Thyroid gland (tissue), 4 donors: Measurements from ENCODE around the gene CRTAC1. TPM values are rescaled to one million over a fixed set of nuclear protein-coding genes. Genes with fewer than 3 reads are reported as not detected.
"Not testable (repeated sequence)": the region's sequence is repeated elsewhere in the genome, so short reads cannot be mapped to it uniquely, and the experiment has no call there.

Experiments
- DNase-seq, 2 donors: peaks; one replicate each; pipeline ENCODE4 v3.0.0-alpha.2; 2019
- H3K27ac ChIP-seq, 3 donors: fragments of 200-600 bp; sonication (generic); 1 replicate in 2 of 3; 2 replicates in 1 of 3; pipeline ENCODE4 v1.5.1; 2016 to 2019; ENCODE audit warnings: mild to moderate bottlenecking in 1 of 3, moderate library complexity in 1 of 3
- H3K27me3 ChIP-seq: fragments of 200-600 bp; sonication (generic); one replicate; pipeline ENCODE4 v1.5.1; 2019
- H3K36me3 ChIP-seq, 2 donors: fragments of 200-600 bp; sonication (generic); one replicate each; pipeline ENCODE4 v1.5.1; 2016 to 2019
- H3K4me1 ChIP-seq, 2 donors: fragments of 200-600 bp; sonication (generic); one replicate each; pipeline ENCODE4 v1.5.1; 2017 to 2019
- H3K4me3 ChIP-seq, 3 donors: fragments of 200-600 bp; sonication (generic); replicated peaks in 1 of 3; 1 replicate in 2 of 3; 2 replicates in 1 of 3; pipeline ENCODE4 v1.5.1; 2016; ENCODE audit warnings: mild to moderate bottlenecking in 1 of 3
- H3K9me3 ChIP-seq: fragments of 200-600 bp; sonication (generic); one replicate; pipeline ENCODE4 v1.5.1; 2017
- POLR2A ChIP-seq, 2 donors: fragments of 450-650 bp; IDR thresholded peaks; one replicate each; pipeline ENCODE4 v1.6.1; 2017; ENCODE audit warnings: antibody characterized with exemption in 2 of 2, mild to moderate bottlenecking in 2 of 2, moderate library complexity in 1 of 2
- WGBS, 2 donors: methylation state at CpG; one replicate each; pipeline ENCODE4 v1.1.5; 2017; 5-methylcytosine and 5-hydroxymethylcytosine counted together
- intact Hi-C: fragments of 100-400 bp; cut with DNase I; formaldehyde crosslinking; loops from one replicate; pipeline ENCODE4 v1.15.1; 2023
- total RNA-seq, 4 donors: library from RNA; depleted of rRNA; stranded (reverse); fragments of >200 nt; gene quantifications; one replicate each; pipeline ENCODE4 v1.2.3, GENCODE V29; 2016
- TF ChIP-seq, protein P1 (sequence below), 6 experiments: fragments of 200-600 bp in 3 of 6; fragments of 450-650 bp in 3 of 6; sonication (generic) in 3 of 6; IDR thresholded peaks; one replicate each; pipeline ENCODE4 v1.5.1; 2016 to 2019; ENCODE audit warnings: antibody characterized with exemption in 6 of 6, mild to moderate bottlenecking in 2 of 6, inconsistent platforms in 1 of 6, moderate library complexity in 1 of 6

Gene CRTAC1
- total RNA-seq, 4 donors from 2014 or later = 2.6 to 7.3 (median 3.7) TPM

DNA sequence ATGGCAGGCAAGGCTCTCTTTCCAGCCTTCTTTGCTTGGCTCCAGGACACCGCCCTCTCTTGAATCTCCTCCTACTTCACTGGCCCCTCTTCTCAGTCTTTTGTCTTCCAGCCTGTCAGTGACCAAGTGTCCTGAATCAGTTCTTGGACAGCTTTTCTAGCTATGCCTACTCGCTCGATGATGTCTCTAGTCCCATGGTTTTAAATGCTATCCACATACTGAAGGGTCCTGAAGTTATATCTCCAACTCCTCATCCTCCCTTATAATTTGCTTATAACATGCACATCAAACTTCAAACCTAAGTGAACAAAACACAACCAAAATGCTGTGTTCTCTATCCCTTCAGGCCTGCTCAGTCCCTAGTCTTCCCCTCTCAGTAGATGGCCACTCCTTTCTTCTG is 185.7 kb downstream of the CRTAC1 start:
- intact Hi-C loops = no loop called here
- WGBS, 2 donors = 88 to 96% methylated on average over 3 of the region's 3 CpGs
- H3K4me3 ChIP-seq = no peak overlapping the region
- no peak overlapping the region for H3K27ac ChIP-seq
- no peaks in the 10 kb centered on the region for H3K36me3 ChIP-seq
- no peaks in the 10 kb centered on the region for H3K27me3 ChIP-seq
- H3K4me1 ChIP-seq = peaks cover 4 to 19% of the 10 kb centered on the region in 2 donors
- no peak for DNase-seq
- H3K9me3 ChIP-seq = no peaks in the 10 kb centered on the region
- TF ChIP-seq, protein P1, sequence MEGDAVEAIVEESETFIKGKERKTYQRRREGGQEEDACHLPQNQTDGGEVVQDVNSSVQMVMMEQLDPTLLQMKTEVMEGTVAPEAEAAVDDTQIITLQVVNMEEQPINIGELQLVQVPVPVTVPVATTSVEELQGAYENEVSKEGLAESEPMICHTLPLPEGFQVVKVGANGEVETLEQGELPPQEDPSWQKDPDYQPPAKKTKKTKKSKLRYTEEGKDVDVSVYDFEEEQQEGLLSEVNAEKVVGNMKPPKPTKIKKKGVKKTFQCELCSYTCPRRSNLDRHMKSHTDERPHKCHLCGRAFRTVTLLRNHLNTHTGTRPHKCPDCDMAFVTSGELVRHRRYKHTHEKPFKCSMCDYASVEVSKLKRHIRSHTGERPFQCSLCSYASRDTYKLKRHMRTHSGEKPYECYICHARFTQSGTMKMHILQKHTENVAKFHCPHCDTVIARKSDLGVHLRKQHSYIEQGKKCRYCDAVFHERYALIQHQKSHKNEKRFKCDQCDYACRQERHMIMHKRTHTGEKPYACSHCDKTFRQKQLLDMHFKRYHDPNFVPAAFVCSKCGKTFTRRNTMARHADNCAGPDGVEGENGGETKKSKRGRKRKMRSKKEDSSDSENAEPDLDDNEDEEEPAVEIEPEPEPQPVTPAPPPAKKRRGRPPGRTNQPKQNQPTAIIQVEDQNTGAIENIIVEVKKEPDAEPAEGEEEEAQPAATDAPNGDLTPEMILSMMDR (IDR thresholded peaks at IDR 0.05) = no peak
- no peak for TF ChIP-seq POLR2A (IDR thresholded peaks at IDR 0.05)

DNA sequence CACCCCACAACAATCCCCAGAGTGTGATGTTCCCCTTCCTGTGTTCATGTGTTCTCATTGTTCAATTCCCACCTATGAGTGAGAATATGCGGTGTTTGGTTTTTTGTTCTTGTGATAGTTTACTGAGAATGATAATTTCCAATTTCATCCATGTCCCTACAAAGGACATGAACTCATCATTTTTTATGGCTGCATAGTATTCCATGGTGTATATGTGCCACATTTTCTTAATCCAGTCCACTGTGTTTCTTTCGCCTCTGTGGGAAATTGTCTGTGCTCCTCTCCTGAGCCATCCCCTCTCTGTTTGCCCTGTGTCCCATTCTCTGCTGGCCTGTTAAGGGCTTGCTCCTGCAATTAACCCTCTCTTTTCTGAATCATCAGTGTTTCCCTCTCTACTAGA is 186.4 kb downstream of the CRTAC1 start:
- intact Hi-C loops, H3K9me3 ChIP-seq: not testable (repeated sequence)

DNA sequence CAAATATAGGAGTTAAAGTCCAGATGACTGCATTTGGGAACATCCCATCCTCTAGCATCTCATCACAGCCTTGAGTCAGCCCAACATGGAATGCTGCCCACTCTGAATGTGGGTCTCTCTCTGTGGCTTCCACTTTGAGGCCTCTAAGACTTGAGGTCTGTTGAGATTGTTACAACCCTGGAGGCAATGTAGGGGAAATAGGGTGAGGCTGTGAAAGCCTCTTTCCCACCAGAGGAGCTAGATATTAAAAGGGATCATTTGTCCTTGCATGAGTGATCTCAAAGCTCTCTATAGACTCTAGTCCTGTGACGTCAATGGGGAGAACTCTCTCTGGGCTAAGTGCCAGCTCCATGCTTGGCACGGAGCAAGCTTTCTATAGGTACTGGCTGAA is 187.1 kb downstream of the CRTAC1 start:
- 3 to 15% methylated on average over 2 of the region's 2 CpGs for WGBS, 2 donors
- intact Hi-C loops = no loop called here
- DNase-seq = no peak
- Histone ChIP-seq H3K27ac (no peak overlapping the region), H3K4me1 (peaks cover 0 to 19% of the 10 kb centered on the region in 2 donors), H3K36me3 (no peaks in the 10 kb centered on the region), H3K4me3 (no peak overlapping the region), H3K27me3 (no peaks in the 10 kb centered on the region), H3K9me3 (no peaks in the 10 kb centered on the region)
- no peak for TF ChIP-seq POLR2A (IDR thresholded peaks at IDR 0.05)
- TF ChIP-seq, protein P1 (IDR thresholded peaks at IDR 0.05) = no peak

More for the DNA sequence above, 186.4 kb downstream of the CRTAC1 start:
- WGBS, 2 donors = 97 to 98% methylated on average over 2 of the region's 2 CpGs
- H3K4me3 ChIP-seq, H3K36me3 ChIP-seq, DNase-seq, H3K27ac ChIP-seq, H3K27me3 ChIP-seq: not testable (repeated sequence)
- H3K4me1 ChIP-seq = peaks cover 0 to 19% of the 10 kb centered on the region in 2 donors

DNA sequence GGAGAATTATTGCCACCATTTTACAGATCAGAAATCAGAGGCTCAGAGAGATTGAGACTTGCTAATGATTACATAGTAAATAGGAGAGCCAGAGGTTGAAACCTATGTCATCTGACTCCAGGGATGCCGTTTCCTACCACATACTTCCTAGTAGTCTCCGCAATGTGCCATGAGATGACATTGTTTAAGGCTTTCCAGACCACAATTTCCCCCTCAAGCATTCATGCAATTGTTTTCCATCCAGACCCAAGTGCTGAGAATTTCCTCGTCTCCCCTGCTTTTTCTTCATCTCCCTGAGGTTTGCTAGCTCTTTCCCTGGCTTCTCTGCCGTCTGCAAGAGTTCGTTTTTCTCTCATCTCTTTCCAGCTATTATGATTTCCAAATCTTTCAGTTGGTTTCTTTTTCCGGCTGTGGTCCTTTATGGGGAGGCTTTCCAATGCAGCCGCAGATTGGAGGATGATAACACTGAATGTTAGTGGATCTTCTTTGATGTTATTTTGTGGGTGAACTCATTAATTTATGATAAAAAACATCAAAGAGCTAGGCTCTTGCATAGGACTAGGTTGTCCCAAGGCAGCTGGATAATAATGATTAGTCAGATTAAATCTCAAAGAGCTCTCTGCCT is 187.7 kb downstream of the CRTAC1 start:
- peaks cover 0 to 19% of the 10 kb centered on the region in 2 donors for H3K4me1 ChIP-seq
- no peaks in the 10 kb centered on the region for H3K27me3 ChIP-seq
- no peak for DNase-seq
- TF ChIP-seq, protein P1 (IDR thresholded peaks at IDR 0.05) = no peak
- no peak for TF ChIP-seq POLR2A (IDR thresholded peaks at IDR 0.05)
- intact Hi-C loops = no loop called here
- H3K27ac ChIP-seq = no peak overlapping the region
- WGBS, 2 donors = 62 to 74% methylated on average over 7 of the region's 7 CpGs
- H3K9me3 ChIP-seq = no peaks in the 10 kb centered on the region
- H3K36me3 ChIP-seq = no peaks in the 10 kb centered on the region
- H3K4me3 ChIP-seq = no peak overlapping the region

DNA sequence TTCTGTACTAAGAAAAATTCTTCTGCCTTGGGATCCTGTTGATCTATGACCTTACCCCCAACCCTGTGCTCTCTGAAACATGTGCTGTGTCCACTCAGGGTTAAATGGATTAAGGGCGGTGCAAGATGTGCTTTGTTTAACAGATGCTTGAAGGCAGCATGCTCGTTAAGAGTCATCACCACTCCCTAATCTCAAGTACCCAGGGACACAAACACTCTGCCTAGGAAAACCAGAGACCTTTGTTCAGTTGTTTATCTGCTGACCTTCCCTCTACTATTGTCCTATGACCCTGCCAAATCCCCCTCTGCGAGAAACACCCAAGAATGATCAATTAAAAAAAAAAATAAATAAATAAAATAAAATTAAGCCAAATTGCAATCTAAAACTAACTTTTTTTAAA is 188.3 kb downstream of the CRTAC1 start:
- H3K36me3 ChIP-seq, H3K27ac ChIP-seq, DNase-seq, intact Hi-C loops, H3K4me3 ChIP-seq, H3K9me3 ChIP-seq, H3K27me3 ChIP-seq: not testable (repeated sequence)
- H3K4me1 ChIP-seq = peaks cover 0 to 19% of the 10 kb centered on the region in 2 donors
- WGBS, 2 donors = 21 to 24% methylated on average over 2 of the region's 3 CpGs

DNA sequence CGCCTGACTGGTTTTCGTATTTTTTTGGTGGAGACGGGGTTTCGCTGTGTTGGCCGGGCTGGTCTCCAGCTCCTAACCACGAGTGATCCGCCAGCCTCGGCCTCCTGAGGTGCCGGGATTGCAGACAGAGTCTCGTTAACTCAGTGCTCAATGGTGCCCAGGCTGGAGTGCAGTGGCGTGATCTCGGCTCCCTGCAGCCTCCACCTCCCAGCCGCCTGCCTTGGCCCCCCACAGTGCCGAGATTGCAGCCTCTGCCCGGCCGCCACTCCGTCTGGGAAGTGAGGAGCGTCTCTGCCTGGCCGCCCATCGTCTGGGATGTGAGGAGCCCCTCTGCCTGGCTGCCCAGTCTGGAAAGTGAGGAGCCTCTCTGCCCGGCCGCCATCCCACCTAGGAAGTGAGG is 189.3 kb downstream of the CRTAC1 start:
- WGBS, 2 donors = 94% methylated on average over 10 of the region's 22 CpGs; no CpG with 5 or more reads in 1 of the 2 donors
- H3K9me3 ChIP-seq, H3K27me3 ChIP-seq, intact Hi-C loops, H3K36me3 ChIP-seq, DNase-seq, H3K4me3 ChIP-seq, H3K27ac ChIP-seq: not testable (repeated sequence)
- peaks cover 0 to 19% of the 10 kb centered on the region in 2 donors for H3K4me1 ChIP-seq
